WTC11 (cell line): ENCODE measurements around the gene MSI2. TPM values are rescaled to one million over a fixed set of nuclear protein-coding genes. Genes with fewer than 3 reads are reported as not detected.

Source experiments
- ATAC-seq: fragments of 200-7000 bp; cut with Tn5 transposase; 2 replicates; pipeline ENCODE4 v1.10.0; 2021; ENCODE audit warnings: mild to moderate bottlenecking, moderate library complexity
- CTCF ChIA-PET: fragments of 300-600 bp; sonication (Branson Sonifier 250); formaldehyde crosslinking; loops from one replicate; lab custom pipeline; 2021; ENCODE audit warnings: antibody characterized with exemption; lab: Charles Lee
- POLR2A ChIA-PET: fragments of 350-600 bp; sonication (Branson Sonifier 250); formaldehyde crosslinking; loops from one replicate; lab custom pipeline; 2021; ENCODE audit warnings: antibody characterized with exemption; lab: Charles Lee
- DNase-seq: peaks from one replicate; pipeline ENCODE4 v3.0.0; 2021; ENCODE audit warnings: low spot score
- H3K27ac Mint-ChIP-seq: 2 replicates; pipeline ENCODE4 v1.8.0; 2021; ENCODE audit warnings: mixed read lengths
- H3K27me3 Mint-ChIP-seq: 2 replicates; pipeline ENCODE4 v1.8.0; 2021; ENCODE audit warnings: low read depth, mild to moderate bottlenecking, moderate library complexity, mixed read lengths
- H3K36me3 Mint-ChIP-seq: 2 replicates; pipeline ENCODE4 v1.8.0; 2021; ENCODE audit warnings: mixed read lengths
- H3K4me1 Mint-ChIP-seq: 2 replicates; pipeline ENCODE4 v1.8.0; 2022; ENCODE audit warnings: mixed read lengths
- H3K4me3 Mint-ChIP-seq: 2 replicates; pipeline ENCODE4 v1.8.0; 2021; ENCODE audit warnings: mild to moderate bottlenecking, moderate library complexity, mixed read lengths
- H3K9me3 Mint-ChIP-seq: 2 replicates; pipeline ENCODE4 v1.8.0; 2021; ENCODE audit warnings: mixed read lengths
- AFF4 ChIP-seq: sonication (generic); formaldehyde crosslinking; IDR thresholded peaks from 2 replicates; pipeline ENCODE4 v1.8.1; 2023; ENCODE audit warnings: mild to moderate bottlenecking, missing genetic modification reagents, borderline replicate concordance
- ARID4B ChIP-seq: sonication (generic); formaldehyde crosslinking; IDR thresholded peaks from 2 replicates; pipeline ENCODE4 v1.8.0; 2023; ENCODE audit warnings: missing genetic modification reagents, mild to moderate bottlenecking, borderline replicate concordance
- E2F1 ChIP-seq: sonication (generic); formaldehyde crosslinking; IDR thresholded peaks from 2 replicates; pipeline ENCODE4 v1.8.0; 2022; ENCODE audit warnings: mild to moderate bottlenecking, missing genetic modification reagents
- E2F4 ChIP-seq: sonication (generic); formaldehyde crosslinking; IDR thresholded peaks from 2 replicates; pipeline ENCODE4 v1.8.1; 2022; ENCODE audit warnings: low read depth, mild to moderate bottlenecking, moderate library complexity, missing genetic modification reagents, borderline replicate concordance
- E2F5 ChIP-seq: sonication (generic); formaldehyde crosslinking; IDR thresholded peaks from 2 replicates; pipeline ENCODE4 v1.8.1; 2022; ENCODE audit warnings: mild to moderate bottlenecking, moderate library complexity, missing genetic modification reagents
- FOXP4 ChIP-seq: sonication (generic); formaldehyde crosslinking; IDR thresholded peaks from 2 replicates; pipeline ENCODE4 v1.8.0; 2022; ENCODE audit warnings: mild to moderate bottlenecking, missing genetic modification reagents
- IRF2 ChIP-seq: sonication (generic); formaldehyde crosslinking; IDR thresholded peaks from 2 replicates; pipeline ENCODE4 v1.8.0; 2022; ENCODE audit warnings: low read depth, missing genetic modification reagents, borderline replicate concordance
- JAZF1 ChIP-seq: fragments of 250-450 bp; sonication (Bioruptor Pico); IDR thresholded peaks from 2 replicates; pipeline ENCODE4 v1.9.0; 2021; ENCODE audit warnings: moderate library complexity, mild to moderate bottlenecking, inconsistent platforms
- MAX ChIP-seq: sonication (generic); formaldehyde crosslinking; IDR thresholded peaks from 2 replicates; pipeline ENCODE4 v1.8.0; 2022; ENCODE audit warnings: mild to moderate bottlenecking, missing genetic modification reagents
- MYBL2 ChIP-seq: sonication (generic); formaldehyde crosslinking; IDR thresholded peaks from 2 replicates; pipeline ENCODE4 v1.8.1; 2023; ENCODE audit warnings: mild to moderate bottlenecking, moderate library complexity, missing genetic modification reagents
- NFE2L1 ChIP-seq: sonication (generic); formaldehyde crosslinking; IDR thresholded peaks from 2 replicates; pipeline ENCODE4 v1.8.1; 2023; ENCODE audit warnings: missing genetic modification reagents
- NR1H2 ChIP-seq: sonication (generic); formaldehyde crosslinking; IDR thresholded peaks from 2 replicates; pipeline ENCODE4 v1.9.0; 2021; ENCODE audit warnings: mild to moderate bottlenecking, moderate library complexity, missing genetic modification reagents
- NR2C2 ChIP-seq: sonication (generic); formaldehyde crosslinking; IDR thresholded peaks from 2 replicates; pipeline ENCODE4 v1.8.0; 2022; ENCODE audit warnings: mild to moderate bottlenecking, missing genetic modification reagents
- NR3C1 ChIP-seq: sonication (generic); formaldehyde crosslinking; conservative IDR thresholded peaks from 2 replicates; pipeline ENCODE4 v1.8.1; 2023; ENCODE audit warnings: low read depth, mild to moderate bottlenecking, missing genetic modification reagents
- OVOL2 ChIP-seq: fragments of 250-450 bp; sonication (Bioruptor Pico); IDR thresholded peaks from 2 replicates; pipeline ENCODE4 v1.9.0; 2021; ENCODE audit warnings: mild to moderate bottlenecking, borderline replicate concordance
- USF1 ChIP-seq: sonication (generic); formaldehyde crosslinking; IDR thresholded peaks from 2 replicates; pipeline ENCODE4 v1.8.0; 2022; ENCODE audit warnings: mild to moderate bottlenecking, missing genetic modification reagents
- ZBTB43 ChIP-seq: sonication (generic); formaldehyde crosslinking; IDR thresholded peaks from 2 replicates; pipeline ENCODE4 v1.8.1; 2023; ENCODE audit warnings: mild to moderate bottlenecking, missing genetic modification reagents
- ZNF219 ChIP-seq: sonication (generic); formaldehyde crosslinking; IDR thresholded peaks from 2 replicates; pipeline ENCODE4 v1.8.0; 2023; ENCODE audit warnings: missing genetic modification reagents, mild to moderate bottlenecking, borderline replicate concordance
- ZNF396 ChIP-seq: fragments of 250-450 bp; sonication (Bioruptor Pico); IDR thresholded peaks from 2 replicates; pipeline ENCODE4 v1.8.0; 2021; ENCODE audit warnings: mild to moderate bottlenecking, moderate library complexity, borderline replicate concordance
- total RNA-seq: library from RNA; stranded (reverse); gene quantifications from 3 replicates; pipeline ENCODE4 v1.2.3, GENCODE V29; 2021

Gene MSI2
- total RNA-seq, 1 experiment from 2014 or later = 82.1 TPM

- TF ChIP-seq AFF4 (CRISPR knock-in tag) (no peak), E2F4 (no peak), ZBTB43 (CRISPR knock-in tag) (no peak), E2F1 (no peak), NFE2L1 (no peak), ARID4B (no peak), ZNF219 (CRISPR knock-in tag) (no peak), NR3C1 (CRISPR knock-in tag) (no peak), E2F5 (CRISPR knock-in tag) (no peak)
Measured at GRCh38 chr17:57544834-57545463, 288.6 kb downstream of the MSI2 start (continued).

GRCh38 chr17:57545731-57546342 lies 289.5 kb downstream of the MSI2 start:
- Mint-ChIP-seq H3K4me3 (no peak overlapping the region), H3K9me3 (no peaks in the 10 kb centered on the region), H3K36me3 (no peaks in the 10 kb centered on the region), H3K4me1 (peaks cover 80% of the 10 kb centered on the region), H3K27me3 (no peaks in the 10 kb centered on the region), H3K27ac (no peak overlapping the region)
- POLR2A ChIA-PET = no interaction called here
- DNase-seq (no peak), ATAC-seq (no peak)
- CTCF ChIA-PET = interaction anchor here (0.9 kb wide), 1 partner anchor 303 kb away, joined by 3 read pairs; no protein-coding TSS in a partner anchor
- TF ChIP-seq NR2C2 (CRISPR knock-in tag) = no peak
- no peak for TF ChIP-seq MAX (CRISPR knock-in tag)
- no peak for TF ChIP-seq JAZF1 (CRISPR knock-in tag)
- TF ChIP-seq USF1 = no peak
- no peak for TF ChIP-seq OVOL2 (CRISPR knock-in tag)
- no peak for TF ChIP-seq IRF2 (CRISPR knock-in tag)
- TF ChIP-seq NR1H2 (CRISPR knock-in tag) = no peak
- no peak for TF ChIP-seq MYBL2 (CRISPR knock-in tag)
- no peak for TF ChIP-seq FOXP4
- no peak for TF ChIP-seq ZNF396 (CRISPR knock-in tag)
